ENCODE data around the gene HRG.
"Not testable (repeated sequence)": the region's sequence is repeated elsewhere in the genome, so short reads cannot be mapped to it uniquely, and the experiment has no call there.

The HRG gene

DNA sequence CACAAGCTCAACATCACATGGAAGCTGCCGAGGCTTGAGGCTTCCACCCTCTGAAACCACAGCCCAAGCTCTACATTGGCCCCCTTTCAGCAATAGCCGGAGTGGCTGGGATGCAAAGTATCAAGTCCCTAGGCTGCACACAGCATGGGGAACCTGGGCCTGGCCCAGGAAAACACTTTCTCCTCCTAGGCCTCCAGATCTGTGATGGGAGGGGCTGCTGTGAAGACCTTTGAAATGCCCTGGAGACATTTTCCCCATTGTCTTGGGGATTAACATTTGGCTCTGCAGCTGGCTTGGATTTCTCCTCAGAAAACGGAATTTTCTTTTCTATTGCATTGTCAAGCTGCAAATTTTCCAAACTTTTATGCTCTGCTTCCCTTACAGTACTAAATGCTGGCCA lies 18.2 kb downstream of the HRG start:
- no peak for DNase-seq

DNA sequence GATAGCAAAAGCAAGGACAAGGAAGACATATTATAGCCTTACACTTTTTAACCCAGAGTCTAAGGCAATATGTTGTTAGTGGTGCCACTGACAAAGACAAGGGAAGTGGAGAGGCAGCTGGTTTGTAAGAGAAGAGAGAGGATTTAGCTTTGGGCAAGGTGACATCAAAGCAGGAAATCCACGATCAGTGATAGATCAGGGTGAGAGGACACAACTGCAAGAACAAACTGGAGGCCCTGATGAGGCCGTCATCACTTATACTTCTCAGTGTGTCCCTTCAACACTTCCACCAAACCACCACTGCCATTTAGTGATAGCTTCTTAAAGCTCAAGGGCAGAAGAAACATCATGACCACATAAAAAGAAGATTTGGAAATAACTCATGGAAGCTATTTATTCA lies 20.7 kb downstream of the HRG start:
- DNase-seq, result not testable (repeated sequence)

DNA sequence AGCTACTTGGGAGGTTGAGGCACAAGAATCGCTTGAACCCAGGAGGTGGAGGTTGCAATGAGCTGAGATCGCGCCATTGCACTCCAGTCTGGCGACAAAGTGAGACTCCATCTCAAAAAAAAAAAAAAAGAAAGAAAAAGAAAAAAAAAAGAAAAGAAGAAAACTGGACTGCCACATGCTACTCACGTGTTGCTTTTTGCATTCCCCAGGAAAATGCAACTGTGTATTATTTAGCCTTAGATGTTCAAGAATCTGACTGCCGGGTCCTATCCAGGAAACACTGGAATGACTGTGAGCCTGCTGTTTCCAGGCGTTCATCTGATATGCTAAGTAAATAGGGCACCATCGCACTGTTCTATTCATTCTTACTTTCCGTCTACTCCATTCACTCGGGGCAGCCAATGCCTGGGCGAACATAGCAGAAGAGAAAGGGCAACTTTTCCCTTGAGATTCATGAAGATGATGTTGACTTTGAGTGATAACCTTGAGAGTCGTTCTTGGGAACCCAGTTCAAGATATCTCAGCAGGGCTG lies 21.4 kb downstream of the HRG start:
- no peak for DNase-seq

DNA sequence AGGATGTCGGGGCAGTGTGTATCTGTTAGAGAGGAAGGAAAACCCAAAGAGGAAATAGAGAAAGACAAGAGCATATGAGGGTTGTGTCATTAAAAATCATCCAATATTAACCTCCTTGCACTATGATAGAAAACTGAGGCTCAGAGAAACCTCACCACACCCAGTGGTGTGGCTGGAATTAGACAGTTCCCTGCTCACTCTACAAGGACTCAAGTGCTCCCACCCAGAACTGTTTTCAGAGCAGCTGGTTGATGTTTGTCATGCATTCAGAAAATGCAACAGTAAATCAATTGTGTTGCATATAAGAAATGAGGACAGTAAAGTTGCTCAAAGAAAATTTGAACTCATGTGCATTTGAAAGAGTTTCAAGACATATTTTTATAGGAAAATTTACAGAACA lies 24.5 kb downstream of the HRG start:
- DNase-seq, result not testable (repeated sequence)

DNA sequence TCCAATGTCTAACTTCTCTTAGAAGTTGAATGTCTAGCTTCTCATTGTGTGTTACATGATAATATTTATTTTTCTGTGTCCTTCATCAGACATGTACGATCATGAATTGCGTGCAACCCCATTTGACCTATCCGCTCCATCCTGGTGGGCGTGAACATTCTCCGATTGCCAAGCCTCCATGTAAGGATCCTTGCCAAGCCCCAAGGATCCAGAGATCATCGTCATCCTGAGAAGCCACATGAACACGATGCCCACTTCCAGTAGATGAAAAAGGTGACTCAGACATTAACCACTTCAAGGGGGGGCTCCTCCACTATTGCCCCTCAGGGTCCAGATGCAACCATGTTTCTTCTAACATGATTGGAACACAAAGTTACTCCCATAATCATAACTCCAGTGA lies 25.9 kb downstream of the HRG start:
- no peak for DNase-seq

DNA sequence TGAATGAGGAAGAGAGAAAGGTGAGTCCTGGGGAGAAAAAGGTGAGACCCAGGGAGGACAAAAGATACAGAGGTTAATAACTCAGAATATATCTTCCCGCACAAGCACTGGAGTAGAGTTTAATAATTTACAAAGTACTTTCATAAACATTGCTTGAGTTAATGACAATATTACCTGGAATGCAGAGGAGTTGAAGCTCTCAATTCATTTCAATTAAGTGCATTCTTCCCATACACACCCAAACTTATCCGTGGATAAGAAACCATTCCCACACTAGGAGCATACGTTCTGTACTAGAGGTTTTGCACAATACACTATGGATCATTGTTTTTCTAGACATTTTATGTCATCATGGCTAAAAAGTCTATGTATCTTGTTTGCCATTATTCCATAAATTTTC lies 28.0 kb downstream of the HRG start:
- no peak for DNase-seq

DNA sequence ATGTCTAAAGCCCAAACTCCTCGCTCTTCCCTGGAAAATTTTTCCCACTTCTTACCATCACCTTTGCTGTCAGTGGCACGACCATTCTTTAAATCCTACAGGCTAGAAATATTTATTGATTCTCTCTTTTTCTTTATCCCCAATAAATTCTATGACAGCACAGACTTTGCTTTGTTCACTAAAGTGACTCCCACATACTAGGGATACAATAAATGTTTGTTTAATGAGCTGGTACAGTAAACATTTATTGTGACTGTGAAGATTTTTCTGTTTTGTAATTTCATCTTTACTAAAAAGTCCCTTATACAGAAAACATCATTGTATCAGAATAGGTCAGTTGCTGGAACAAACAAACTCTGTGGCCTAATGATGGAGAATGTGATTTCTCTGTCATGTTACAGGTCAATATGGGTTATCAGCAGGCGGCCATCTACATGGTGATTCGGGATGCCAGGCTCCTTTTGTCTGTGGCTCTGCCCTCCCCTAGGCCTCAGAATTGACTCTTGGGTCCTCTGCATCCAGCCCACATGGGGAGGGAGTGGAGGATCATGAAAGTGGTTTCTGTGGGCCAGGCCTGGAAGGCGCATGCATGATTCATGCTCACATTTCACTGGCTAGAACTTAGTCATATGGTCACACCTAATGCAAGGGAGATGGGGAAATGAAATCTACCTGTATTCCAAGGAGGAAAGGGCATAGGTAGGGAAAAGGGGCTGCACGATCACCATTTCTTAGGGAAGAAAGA lies 28.6 kb downstream of the HRG start:
- DNase-seq, result no peak

DNA sequence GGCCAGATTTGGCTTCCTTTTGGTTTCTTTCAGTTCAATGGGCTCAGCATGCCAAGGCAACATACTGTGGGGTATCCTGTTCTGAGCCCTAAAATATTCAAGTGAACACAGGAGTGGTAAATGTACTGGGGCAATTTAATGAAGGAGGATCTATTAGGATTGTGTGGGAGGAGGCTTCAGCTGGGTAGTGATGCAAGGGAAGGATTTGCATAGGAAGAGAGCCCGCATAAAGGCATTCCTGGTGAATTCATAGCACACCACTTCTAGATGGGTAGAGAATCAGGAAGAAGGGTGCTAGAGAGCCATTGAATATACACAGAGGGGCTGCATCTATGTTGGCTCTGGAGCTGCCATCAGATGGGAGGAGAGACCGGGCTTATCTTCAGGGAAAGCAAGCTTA lies 30.7 kb downstream of the HRG start:
- DNase-seq, result no peak

DNA sequence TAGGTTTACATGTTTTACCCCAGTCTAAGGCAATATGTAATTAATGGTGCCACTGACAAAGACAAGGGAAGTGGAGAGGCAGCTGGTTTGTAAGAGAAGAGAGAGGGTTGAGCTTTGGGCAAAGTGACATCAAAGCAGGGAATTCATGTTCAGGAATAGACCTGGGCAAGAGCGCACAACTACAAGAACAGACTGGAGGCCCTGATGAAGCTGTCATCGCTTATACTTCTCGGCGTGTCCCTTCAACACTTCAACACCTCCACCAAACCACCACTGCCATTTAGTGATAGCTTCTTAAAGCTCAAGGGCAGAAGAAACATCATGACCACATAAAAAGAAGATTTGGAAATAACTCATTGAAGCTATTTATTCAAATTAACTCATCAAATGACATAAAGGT lies 31.7 kb downstream of the HRG start:
- DNase-seq, result no peak

DNA sequence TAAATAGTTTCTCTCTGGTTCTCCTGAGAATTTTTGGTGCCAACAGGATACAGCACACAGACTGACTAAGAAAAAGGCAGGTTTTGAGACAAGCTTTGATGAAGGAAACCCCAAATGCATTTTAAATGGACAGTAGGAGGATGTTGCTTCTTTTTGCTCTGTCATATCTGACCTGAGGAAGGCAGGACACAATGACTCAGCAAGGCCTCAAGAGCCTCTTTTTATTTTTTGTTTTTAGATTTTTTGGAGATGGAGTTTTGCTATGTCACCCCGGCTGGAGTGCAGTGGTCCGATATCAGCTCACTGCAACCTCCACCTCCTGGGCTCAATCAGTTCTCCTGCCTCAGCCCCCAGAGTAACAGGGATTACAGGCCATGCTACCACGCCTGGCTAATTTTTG lies 34.5 kb downstream of the HRG start:
- DNase-seq, result no peak

DNA sequence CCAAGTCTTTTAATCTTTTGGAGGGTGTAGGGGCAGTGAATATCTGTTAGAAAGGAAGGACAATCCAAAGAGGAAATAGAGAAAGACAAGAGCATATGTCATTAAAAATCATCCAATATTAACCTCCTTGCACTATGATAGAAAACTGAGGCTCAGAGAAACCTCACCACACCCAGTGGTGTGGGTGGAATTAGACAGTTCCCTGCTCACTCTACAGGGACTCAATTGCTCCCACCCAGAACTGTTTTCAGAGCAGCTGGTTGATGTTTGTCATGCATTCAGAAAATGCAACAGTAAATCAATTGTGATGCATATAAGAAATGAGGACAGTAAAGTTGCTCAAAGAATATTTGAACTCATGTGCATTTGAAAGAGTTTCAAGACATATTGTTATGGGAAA lies 36.6 kb downstream of the HRG start:
- not testable (repeated sequence) for DNase-seq

DNA sequence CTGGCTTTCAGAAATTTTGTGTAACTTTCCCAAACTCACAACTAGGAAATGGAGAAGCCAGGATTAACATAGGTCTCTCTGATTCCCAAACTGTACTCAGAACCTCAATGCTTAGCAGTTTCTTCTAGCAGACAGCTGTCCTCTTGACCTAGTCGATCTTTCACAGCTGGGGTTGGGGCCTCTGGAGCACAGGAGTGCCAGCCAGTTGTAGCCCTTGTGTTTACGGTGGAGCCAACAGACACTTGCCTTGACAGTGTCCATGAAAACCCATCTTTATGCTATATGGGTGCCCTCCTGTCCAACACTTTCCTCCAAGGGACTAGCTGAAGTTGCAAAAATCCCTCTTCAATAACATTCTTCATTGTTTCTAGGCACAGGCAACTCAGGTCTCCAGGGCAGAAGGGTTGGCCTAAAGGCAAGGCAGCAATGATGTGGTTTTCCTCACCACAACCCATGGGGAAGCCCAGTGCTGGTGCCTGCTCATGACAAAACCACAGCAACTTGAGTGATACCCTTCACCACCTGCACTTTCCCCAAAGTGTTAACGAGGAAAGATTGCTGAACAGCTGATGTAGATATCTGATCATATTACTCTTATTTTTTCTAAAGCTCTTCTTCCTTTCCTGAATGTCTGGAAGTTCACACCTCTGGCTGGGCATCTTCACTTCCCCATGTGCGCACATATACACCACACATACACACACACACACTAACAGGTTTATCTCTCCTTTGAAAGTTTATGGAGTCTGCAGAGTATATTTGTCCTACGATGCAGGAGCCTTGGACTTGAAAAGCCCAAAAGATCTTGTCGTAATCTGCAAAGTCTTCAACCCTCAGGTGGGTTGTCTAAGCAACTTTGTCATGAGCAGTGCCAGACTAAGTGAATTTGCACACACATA lies 40.3 kb downstream of the HRG start:
- DNase-seq, result no peak

DNA sequence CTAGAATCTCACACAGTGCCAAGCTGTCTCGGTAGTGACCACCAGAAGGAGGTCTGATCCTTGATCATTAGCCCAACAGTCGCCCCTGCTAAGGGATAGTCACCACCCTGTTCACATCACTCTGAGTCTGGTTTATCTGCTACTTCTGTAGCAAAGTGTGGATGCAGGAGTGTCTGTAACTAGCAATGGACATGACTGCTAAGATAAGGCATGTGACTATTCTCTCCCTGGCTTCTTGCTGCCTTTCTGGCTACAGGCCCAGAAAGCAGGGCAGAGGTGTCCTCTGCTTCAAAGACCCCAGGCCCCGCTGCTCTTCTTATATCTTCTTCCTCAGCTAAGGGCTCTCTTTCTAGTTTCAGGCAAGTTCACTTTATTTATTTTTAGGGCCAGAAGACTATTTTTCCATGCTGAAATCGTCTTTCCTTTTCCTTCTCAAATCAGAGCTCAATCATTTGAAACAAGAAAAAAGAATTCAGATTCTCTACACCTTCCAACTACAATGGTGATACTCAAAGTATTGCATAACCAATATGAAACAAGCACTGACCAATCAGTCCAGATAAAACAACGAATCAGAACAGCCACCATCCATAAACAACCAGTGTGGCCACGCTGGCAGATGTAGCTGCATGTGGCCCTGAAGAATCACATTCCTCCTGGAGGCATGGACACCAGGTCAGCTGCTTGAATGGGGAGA lies 43.3 kb downstream of the HRG start:
- no peak for DNase-seq

DNA sequence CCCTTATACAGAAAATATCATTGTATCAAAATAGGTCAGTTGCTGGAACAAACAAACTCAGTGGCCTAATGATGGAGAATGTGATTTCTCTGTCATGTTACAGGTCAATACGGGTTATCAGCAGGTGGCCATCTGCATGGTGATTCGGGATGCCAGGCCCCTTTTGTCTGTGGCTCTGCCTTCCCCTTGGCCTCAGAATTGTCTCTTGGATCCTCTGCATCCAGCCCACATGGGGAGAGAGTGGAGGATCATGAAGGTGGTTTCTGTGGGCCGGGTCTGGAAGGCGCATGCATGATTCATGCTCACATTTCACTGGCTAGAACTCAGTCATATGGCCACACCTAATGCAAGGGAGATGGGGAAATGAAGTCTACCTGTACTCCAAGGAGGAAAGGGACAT lies 44.9 kb downstream of the HRG start:
- not testable (repeated sequence) for DNase-seq

DNA sequence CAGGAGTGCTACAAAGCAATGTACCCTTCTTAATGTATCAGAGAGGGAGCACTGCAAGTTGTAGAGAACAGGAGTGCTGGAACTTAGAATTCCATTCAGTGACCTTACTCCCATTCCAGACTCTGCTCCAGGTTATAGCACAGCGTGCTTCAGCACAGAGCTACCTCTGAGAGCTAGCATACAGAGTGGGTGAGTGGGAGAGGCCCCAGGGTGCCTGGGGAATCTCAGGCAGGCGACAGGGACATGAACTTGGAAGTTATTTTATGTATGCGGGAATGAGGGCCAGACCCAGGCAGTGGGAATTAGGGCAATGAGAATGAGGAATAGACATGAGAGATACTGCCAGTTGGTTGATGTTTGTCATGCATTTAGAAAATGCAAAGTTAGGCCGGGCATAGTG lies 47.7 kb downstream of the HRG start:
- no peak for DNase-seq

DNA sequence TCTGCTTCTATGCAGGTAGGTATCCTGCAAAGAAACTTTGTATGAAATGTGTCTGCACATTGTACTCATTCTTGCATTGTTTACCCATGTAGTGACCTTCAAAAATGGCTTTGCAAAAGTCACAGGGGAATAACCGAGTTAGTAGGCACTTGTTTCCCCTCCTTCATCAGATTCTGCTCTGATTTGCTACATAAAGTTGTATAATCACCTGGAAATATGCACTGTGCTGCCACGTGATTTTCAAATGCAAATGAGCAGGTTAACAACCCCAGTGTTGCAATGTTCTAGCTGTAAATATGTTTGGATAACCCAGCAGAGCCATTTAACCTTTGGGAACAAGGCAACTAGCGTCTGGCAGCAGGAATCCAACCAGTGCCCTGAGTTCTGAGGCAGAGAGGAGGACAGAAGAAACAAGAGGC lies 51.2 kb downstream of the HRG start, which contains the start of gene KNG1:
Gene KNG1, plus strand, starts transcription at position 321 of the 419 bp plus-strand sequence. CDS start 184 bp downstream, outside the sequence.
- DNase-seq, result no peak

DNA sequence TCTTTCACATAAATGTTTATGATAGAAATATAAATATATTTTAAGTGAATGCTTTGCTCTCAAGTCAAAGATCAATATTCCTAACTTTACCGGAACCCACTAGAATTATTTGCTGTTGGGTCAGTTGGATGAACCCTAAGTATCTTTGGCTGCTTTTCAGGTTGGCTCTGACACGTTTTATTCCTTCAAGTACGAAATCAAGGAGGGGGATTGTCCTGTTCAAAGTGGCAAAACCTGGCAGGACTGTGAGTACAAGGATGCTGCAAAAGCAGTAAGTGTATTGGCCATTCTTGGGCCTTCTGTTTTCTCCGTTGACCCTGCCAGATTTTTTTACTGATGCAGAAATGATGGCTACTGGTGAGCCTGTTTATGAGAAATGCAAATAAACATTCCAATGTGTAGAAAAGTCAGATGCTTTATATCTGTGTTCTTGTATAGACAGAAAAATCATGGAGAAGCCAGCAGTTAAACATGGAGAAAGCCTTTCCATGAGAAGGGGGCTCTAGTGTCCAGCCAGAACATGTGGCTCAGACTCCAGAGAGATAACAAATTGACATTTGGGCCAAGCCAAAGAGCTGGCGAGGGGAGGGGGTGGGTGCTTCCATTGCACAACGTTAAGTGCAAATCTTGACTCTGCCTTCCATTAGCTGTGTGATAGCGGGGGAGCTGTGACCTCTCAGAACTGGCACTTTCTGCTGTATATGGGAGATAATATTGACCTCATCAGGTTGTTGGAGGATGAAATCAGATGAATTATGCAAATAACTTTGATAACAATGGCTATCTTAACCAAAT lies 54.3 kb downstream of the HRG start:
- no peak for DNase-seq

DNA sequence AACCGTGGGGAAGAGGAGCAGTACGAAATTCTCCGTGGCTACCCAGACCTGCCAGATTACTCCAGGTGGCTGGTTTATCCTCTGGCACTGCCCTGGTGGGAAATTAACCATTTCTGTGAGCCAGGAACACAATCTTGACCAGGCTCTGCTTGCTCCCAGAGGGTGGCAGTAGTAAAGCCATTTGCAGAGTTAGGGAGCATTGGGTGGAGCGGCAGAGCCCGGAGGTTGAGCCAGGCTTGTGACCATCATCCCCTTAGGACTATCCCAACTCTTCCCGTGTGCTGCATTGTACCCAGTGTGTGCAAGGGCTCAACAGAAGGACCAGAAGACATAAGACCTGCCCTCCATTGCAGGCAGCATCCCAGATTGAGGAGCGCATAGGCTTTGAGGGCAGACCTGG lies 56.6 kb downstream of the HRG start:
- no peak for DNase-seq

DNA sequence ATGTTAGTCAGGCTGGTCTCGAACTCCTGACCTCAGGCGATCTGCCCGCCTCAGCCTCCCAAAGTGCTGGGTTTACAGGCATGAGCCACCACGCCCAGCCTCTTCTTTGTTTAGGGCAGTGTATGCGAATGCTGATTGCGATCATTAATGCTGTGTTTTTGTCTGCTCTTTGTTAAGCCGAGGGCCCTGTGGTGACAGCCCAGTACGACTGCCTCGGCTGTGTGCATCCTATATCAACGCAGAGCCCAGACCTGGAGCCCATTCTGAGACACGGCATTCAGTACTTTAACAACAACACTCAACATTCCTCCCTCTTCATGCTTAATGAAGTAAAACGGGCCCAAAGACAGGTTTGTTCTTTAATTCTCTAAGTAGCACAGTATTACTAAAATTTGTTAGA lies 59.1 kb downstream of the HRG start:
- no peak for DNase-seq

Measured in activated effector memory CD4-positive, alpha-beta T cell treated with Interleukin-2 at 50 U/mL for 16 hours (primary cell).